RWPE1 (cell line): ENCODE data around the gene PNPLA8.

Experiments used
- CTCF ChIA-PET: fragments of 350-600 bp; sonication (Branson Sonifier 250); formaldehyde crosslinking; extraction: SDS; loops from one replicate; lab custom pipeline; 2021; lab: Yijun Ruan, JAX
- POLR2A ChIA-PET: fragments of 400-600 bp; formaldehyde crosslinking; extraction: SDS; loops from one replicate; lab custom pipeline; 2020; ENCODE audit warnings: antibody characterized with exemption; ENCODE audit not compliant: low non-redundant PET; lab: Yijun Ruan, JAX
- DNase-seq: peaks from one replicate; pipeline ENCODE4 v3.0.0; 2012; ENCODE audit warnings: low spot score
- H3K27ac ChIP-seq: fragments of 450-650 bp; 2 replicates; pipeline ENCODE4 v1.5.1; 2017
- CTCF ChIP-seq: fragments of 450-650 bp; conservative IDR thresholded peaks from 2 replicates; pipeline ENCODE4 v1.5.1; 2017; ENCODE audit warnings: low read depth, mild to moderate bottlenecking

PNPLA8 gene

GRCh38 chr7:108463613-108464012, 62.3 kb downstream of the PNPLA8 start:
- POLR2A ChIA-PET: no interaction called here
- no peak overlapping the region for H3K27ac ChIP-seq
- DNase-seq: no peak
- TF ChIP-seq CTCF: no peak
- CTCF ChIA-PET: no interaction called here

GRCh38 chr7:108461840-108462239, 64.1 kb downstream of the PNPLA8 start:
- ChIA-PET CTCF (no interaction called here), POLR2A (no interaction called here)
- no peak overlapping the region for H3K27ac ChIP-seq
- no peak for TF ChIP-seq CTCF
- DNase-seq: no peak

- DNase-seq: no peak
- no peak for TF ChIP-seq CTCF
- H3K27ac ChIP-seq: no peak overlapping the region
- POLR2A ChIA-PET: no interaction called here
- CTCF ChIA-PET: no interaction called here
Observed at GRCh38 chr7:108460964-108461363, 65.0 kb downstream of the PNPLA8 start.

- no peak overlapping the region for H3K27ac ChIP-seq
- CTCF ChIA-PET: interaction anchor here (0.6 to 0.8 kb wide), 5 partner anchors 35 to 305 kb away, joined by 3 to 11 read pairs (median 3); no protein-coding TSS in a partner anchor
- TF ChIP-seq CTCF: peak; percentile 62
- DNase-seq: peak; percentile 32
- POLR2A ChIA-PET: no interaction called here
Observed at GRCh38 chr7:108459922-108460551, 65.9 kb downstream of the PNPLA8 start.

GRCh38 chr7:108457871-108458270, 68.1 kb downstream of the PNPLA8 start:
- ChIA-PET POLR2A (no interaction called here), CTCF (interaction anchor here (0.6 kb wide), 1 partner anchor 277 kb away, joined by 3 read pairs; no protein-coding TSS in a partner anchor)
- no peak for TF ChIP-seq CTCF
- no peak overlapping the region for H3K27ac ChIP-seq
- DNase-seq: no peak

- no peak overlapping the region for H3K27ac ChIP-seq
- TF ChIP-seq CTCF: no peak
- ChIA-PET POLR2A (no interaction called here), CTCF (interaction anchor here (0.6 to 1.1 kb wide), 2 partner anchors 20 to 276 kb away, joined by 3 read pairs; no protein-coding TSS in a partner anchor)
- no peak for DNase-seq
Observed at GRCh38 chr7:108456845-108457540, 68.9 kb downstream of the PNPLA8 start.
